ENCODE results near the gene THY1.
"Not testable (repeated sequence)": the region's sequence is repeated elsewhere in the genome, so short reads cannot be mapped to it uniquely, and the experiment has no call there.

THY1 gene

GRCh38 chr11:119445850-119446249 is 22.9 kb upstream of the THY1 start:
- DNase-seq, result no peak

- no peak for DNase-seq
Measured at GRCh38 chr11:119445379-119445778, 22.4 kb upstream of the THY1 start.

- DNase-seq, result no peak
Measured at GRCh38 chr11:119441898-119442243, 18.9 kb upstream of the THY1 start.

- DNase-seq, result no peak
Measured at GRCh38 chr11:119438599-119438998, 15.6 kb upstream of the THY1 start.

- DNase-seq, result not testable (repeated sequence)
Measured at GRCh38 chr11:119437521-119437920, 14.5 kb upstream of the THY1 start.

GRCh38 chr11:119436711-119437110 is 13.7 kb upstream of the THY1 start:
- DNase-seq, result no peak

GRCh38 chr11:119436093-119436492 is 13.1 kb upstream of the THY1 start:
- DNase-seq, result no peak

- no peak for DNase-seq
Measured at GRCh38 chr11:119434591-119435330, 11.8 kb upstream of the THY1 start.

GRCh38 chr11:119433358-119433725 is 10.4 kb upstream of the THY1 start:
- no peak for DNase-seq

- DNase-seq, result peak in 8 of 58 donors; percentile 17 to 64 (median 42)
Measured at GRCh38 chr11:119432484-119433357, 9.7 kb upstream of the THY1 start.

- DNase-seq, result no peak
Measured at GRCh38 chr11:119431523-119431922, 8.6 kb upstream of the THY1 start.

GRCh38 chr11:119427279-119427678 is 4.3 kb upstream of the THY1 start:
- DNase-seq, result no peak

- no peak for DNase-seq
Measured at GRCh38 chr11:119426142-119426541, 3.2 kb upstream of the THY1 start.

- DNase-seq, result no peak
Measured at GRCh38 chr11:119424775-119425174, 1.8 kb upstream of the THY1 start.

- DNase-seq, result peak in 4 of 58 donors; percentile 11 to 42 (median 20)
Measured at GRCh38 chr11:119424276-119424675, 1.3 kb upstream of the THY1 start.

GRCh38 chr11:119423509-119424254 is 710 bp upstream of the THY1 start:
- peak in 2 of 58 donors; percentile 29 to 46 for DNase-seq

- DNase-seq, result peak in 32 of 58 donors; percentile 18 to 70 (median 43)
Measured at GRCh38 chr11:119421941-119422808, 797 bp downstream of the THY1 start.

- no peak for DNase-seq
Measured at GRCh38 chr11:119421351-119421750, 1.6 kb downstream of the THY1 start.

- DNase-seq, result no peak
Measured at GRCh38 chr11:119420631-119421030, 2.3 kb downstream of the THY1 start.

- DNase-seq, result no peak
Measured at GRCh38 chr11:119419834-119420492, 3.0 kb downstream of the THY1 start.
